Breast epithelium (tissue), 3 donors: ENCODE results near the gene GPS2.

Experiments
- POLR2A ChIP-seq: fragments of 450-650 bp; IDR thresholded peaks from one replicate; pipeline ENCODE4 v1.6.1; 2016; ENCODE audit warnings: antibody characterized with exemption, mild to moderate bottlenecking, moderate library complexity
- POLR2AphosphoS5 ChIP-seq, 3 donors: sonication (generic); formaldehyde crosslinking; IDR thresholded peaks; one replicate each; pipeline ENCODE4 v1.6.1; 2017; ENCODE audit warnings: antibody characterized with exemption in 3 of 3
- TF ChIP-seq, protein P1 (sequence below), 3 donors: fragments of 450-650 bp; IDR thresholded peaks; one replicate each; pipeline ENCODE4 v1.5.1; 2016 to 2017; ENCODE audit warnings: antibody characterized with exemption in 3 of 3, mild to moderate bottlenecking in 3 of 3, moderate library complexity in 3 of 3

DNA sequence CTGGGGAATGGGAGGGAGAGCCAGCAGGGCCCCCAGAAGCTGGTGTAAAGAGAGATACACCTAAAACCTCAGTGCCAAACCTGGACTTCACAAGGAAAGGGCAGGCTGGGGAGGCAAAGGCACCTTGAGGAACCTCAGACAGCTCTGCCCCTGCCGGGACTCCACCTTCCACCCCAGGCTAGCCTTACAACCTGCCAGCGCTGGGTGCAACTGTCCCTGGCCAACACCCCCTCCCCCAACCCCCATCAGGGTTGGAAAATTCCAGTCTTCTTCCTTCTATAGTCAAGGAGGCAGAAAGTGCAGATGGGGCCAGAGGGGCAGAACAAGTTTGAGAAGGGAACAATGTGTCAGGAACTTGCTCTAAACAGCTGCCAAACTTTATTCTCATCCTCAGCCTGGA, 23.0 kb downstream of the GPS2 start:
- TF ChIP-seq POLR2AphosphoS5 (IDR thresholded peaks at IDR 0.05) (no peak), POLR2A (no peak)
- TF ChIP-seq, protein P1, sequence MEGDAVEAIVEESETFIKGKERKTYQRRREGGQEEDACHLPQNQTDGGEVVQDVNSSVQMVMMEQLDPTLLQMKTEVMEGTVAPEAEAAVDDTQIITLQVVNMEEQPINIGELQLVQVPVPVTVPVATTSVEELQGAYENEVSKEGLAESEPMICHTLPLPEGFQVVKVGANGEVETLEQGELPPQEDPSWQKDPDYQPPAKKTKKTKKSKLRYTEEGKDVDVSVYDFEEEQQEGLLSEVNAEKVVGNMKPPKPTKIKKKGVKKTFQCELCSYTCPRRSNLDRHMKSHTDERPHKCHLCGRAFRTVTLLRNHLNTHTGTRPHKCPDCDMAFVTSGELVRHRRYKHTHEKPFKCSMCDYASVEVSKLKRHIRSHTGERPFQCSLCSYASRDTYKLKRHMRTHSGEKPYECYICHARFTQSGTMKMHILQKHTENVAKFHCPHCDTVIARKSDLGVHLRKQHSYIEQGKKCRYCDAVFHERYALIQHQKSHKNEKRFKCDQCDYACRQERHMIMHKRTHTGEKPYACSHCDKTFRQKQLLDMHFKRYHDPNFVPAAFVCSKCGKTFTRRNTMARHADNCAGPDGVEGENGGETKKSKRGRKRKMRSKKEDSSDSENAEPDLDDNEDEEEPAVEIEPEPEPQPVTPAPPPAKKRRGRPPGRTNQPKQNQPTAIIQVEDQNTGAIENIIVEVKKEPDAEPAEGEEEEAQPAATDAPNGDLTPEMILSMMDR (IDR thresholded peaks at IDR 0.05) = no peak
